Tibial nerve (tissue), 4 donors: ENCODE measurements around the gene SLC4A3.

Experiments used
- EP300 ChIP-seq, 2 donors: sonication (generic); formaldehyde crosslinking; IDR thresholded peaks; one replicate each; pipeline ENCODE4 v1.6.1; 2017; ENCODE audit warnings: antibody characterized with exemption in 2 of 2, mild to moderate bottlenecking in 1 of 2
- POLR2A ChIP-seq, 2 donors: fragments of 450-650 bp; IDR thresholded peaks; one replicate each; pipeline ENCODE4 v1.6.1; 2017; ENCODE audit warnings: antibody characterized with exemption in 2 of 2, mild to moderate bottlenecking in 2 of 2, moderate library complexity in 2 of 2
- TF ChIP-seq, protein P1 (sequence below), 5 experiments: fragments of 200-600 bp in 3 of 5; fragments of 450-650 bp in 2 of 5; sonication (generic) in 3 of 5; IDR thresholded peaks; one replicate each; pipeline ENCODE4 v1.5.1; 2016 to 2019; ENCODE audit warnings: antibody characterized with exemption in 5 of 5, mild to moderate bottlenecking in 3 of 5, moderate library complexity in 2 of 5

DNA sequence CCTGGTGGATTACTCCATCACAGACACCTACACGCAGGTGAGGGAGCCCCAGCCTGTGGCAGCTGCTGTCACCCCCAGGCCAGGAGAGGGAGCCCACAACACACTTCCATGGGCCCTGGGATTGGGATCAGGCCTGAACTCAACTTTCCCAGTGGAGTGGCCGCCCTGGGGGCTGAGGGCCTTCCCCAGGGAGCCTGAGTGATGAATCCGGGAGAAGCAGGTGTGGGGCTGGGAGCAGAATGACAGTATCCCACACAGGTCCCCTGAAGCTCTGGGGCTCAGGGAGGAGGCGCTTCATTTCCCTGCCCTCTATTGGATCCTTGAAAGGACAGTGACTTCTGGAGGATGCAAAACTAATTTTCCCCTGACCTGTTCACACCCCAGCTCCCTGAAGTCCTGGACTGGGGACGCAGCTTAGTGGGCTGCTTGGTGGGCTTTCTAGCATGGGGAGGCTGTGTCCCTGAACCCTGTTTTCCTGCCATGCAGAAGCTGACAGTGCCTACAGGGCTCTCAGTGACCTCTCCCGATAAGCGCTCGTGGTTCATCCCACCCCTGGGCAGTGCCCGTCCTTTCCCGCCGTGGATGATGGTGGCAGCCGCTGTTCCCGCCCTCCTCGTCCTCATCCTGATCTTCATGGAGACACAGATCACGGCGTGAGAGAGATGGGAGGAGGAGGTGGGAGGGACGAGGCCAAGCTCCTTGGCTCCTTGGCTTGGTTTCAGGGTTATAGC is 11.0 kb downstream of the SLC4A3 start:
- TF ChIP-seq, protein P1, sequence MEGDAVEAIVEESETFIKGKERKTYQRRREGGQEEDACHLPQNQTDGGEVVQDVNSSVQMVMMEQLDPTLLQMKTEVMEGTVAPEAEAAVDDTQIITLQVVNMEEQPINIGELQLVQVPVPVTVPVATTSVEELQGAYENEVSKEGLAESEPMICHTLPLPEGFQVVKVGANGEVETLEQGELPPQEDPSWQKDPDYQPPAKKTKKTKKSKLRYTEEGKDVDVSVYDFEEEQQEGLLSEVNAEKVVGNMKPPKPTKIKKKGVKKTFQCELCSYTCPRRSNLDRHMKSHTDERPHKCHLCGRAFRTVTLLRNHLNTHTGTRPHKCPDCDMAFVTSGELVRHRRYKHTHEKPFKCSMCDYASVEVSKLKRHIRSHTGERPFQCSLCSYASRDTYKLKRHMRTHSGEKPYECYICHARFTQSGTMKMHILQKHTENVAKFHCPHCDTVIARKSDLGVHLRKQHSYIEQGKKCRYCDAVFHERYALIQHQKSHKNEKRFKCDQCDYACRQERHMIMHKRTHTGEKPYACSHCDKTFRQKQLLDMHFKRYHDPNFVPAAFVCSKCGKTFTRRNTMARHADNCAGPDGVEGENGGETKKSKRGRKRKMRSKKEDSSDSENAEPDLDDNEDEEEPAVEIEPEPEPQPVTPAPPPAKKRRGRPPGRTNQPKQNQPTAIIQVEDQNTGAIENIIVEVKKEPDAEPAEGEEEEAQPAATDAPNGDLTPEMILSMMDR (IDR thresholded peaks at IDR 0.05) = no peak
- TF ChIP-seq POLR2A (IDR thresholded peaks at IDR 0.05) (no peak), EP300 (IDR thresholded peaks at IDR 0.05) (no peak)
